Skeletal muscle satellite cell (primary cell): Measurements from ENCODE around the gene CMC4.

Experiments used
- H3K27me3 ChIP-seq: 2 replicates; pipeline ENCODE4 v1.7.0; 2013; ENCODE audit warnings: low read length; ENCODE audit not compliant: control insufficient read depth, insufficient read depth
- H3K36me3 ChIP-seq: 2 replicates; pipeline ENCODE4 v1.7.0; 2013; ENCODE audit warnings: mild to moderate bottlenecking, control low read depth, low read length; ENCODE audit not compliant: insufficient read depth
- H3K4me1 ChIP-seq: 2 replicates; pipeline ENCODE4 v1.7.0; 2013; ENCODE audit warnings: low read length; ENCODE audit not compliant: control insufficient read depth, insufficient read depth
- H3K4me2 ChIP-seq: 2 replicates; pipeline ENCODE4 v1.7.0; 2013; ENCODE audit warnings: mild to moderate bottlenecking, low read length
- H3K4me3 ChIP-seq: 2 replicates; pipeline ENCODE4 v1.7.0; 2013; ENCODE audit warnings: low read length
- H3K9ac ChIP-seq: 2 replicates; pipeline ENCODE4 v1.7.0; 2013; ENCODE audit warnings: mild to moderate bottlenecking, low read depth, low read length, moderate library complexity
- H3K9me3 ChIP-seq: replicated peaks from 2 replicates; pipeline ENCODE4 v1.7.0; 2013; ENCODE audit warnings: mild to moderate bottlenecking, control low read depth, low read length

Gene CMC4

GRCh38 chrX:155052738-155053498 lies 18.0 kb downstream of the CMC4 start:
- Histone ChIP-seq H3K36me3 (peaks cover 3% of the 10 kb centered on the region), H3K27me3 (no peaks in the 10 kb centered on the region), H3K4me3 (no peak overlapping the region), H3K4me1 (no peaks in the 10 kb centered on the region), H3K9me3 (no peaks in the 10 kb centered on the region), H3K4me2 (no peak overlapping the region), H3K9ac (no peak overlapping the region)

GRCh38 chrX:155048977-155049619 lies 21.8 kb downstream of the CMC4 start:
- Histone ChIP-seq H3K27me3 (no peaks in the 10 kb centered on the region), H3K9me3 (no peaks in the 10 kb centered on the region), H3K9ac (no peak overlapping the region), H3K4me3 (no peak overlapping the region), H3K4me2 (no peak overlapping the region), H3K4me1 (no peaks in the 10 kb centered on the region), H3K36me3 (peaks cover 3% of the 10 kb centered on the region)

GRCh38 chrX:155046811-155047528 lies 24.0 kb downstream of the CMC4 start:
- no peaks in the 10 kb centered on the region for H3K4me1 ChIP-seq
- H3K36me3 ChIP-seq, result peaks cover 3% of the 10 kb centered on the region
- no peaks in the 10 kb centered on the region for H3K27me3 ChIP-seq
- no peak overlapping the region for H3K4me3 ChIP-seq
- H3K9me3 ChIP-seq, result no peaks in the 10 kb centered on the region
- no peak overlapping the region for H3K9ac ChIP-seq
- H3K4me2 ChIP-seq, result no peak overlapping the region

- no peak overlapping the region for H3K4me2 ChIP-seq
- H3K27me3 ChIP-seq, result no peaks in the 10 kb centered on the region
- no peaks in the 10 kb centered on the region for H3K4me1 ChIP-seq
- no peaks in the 10 kb centered on the region for H3K9me3 ChIP-seq
- H3K9ac ChIP-seq, result no peak overlapping the region
- H3K36me3 ChIP-seq, result peaks cover 3% of the 10 kb centered on the region
- H3K4me3 ChIP-seq, result no peak overlapping the region
Measured at GRCh38 chrX:155046129-155046810, 24.7 kb downstream of the CMC4 start.

GRCh38 chrX:155035688-155036087 lies 35.2 kb downstream of the CMC4 start:
- no peaks in the 10 kb centered on the region for H3K27me3 ChIP-seq
- no peaks in the 10 kb centered on the region for H3K36me3 ChIP-seq
- peaks cover 4% of the 10 kb centered on the region for H3K9me3 ChIP-seq
- H3K4me3 ChIP-seq, result no peak overlapping the region
- H3K9ac ChIP-seq, result no peak overlapping the region
- H3K4me2 ChIP-seq, result no peak overlapping the region
- H3K4me1 ChIP-seq, result no peaks in the 10 kb centered on the region

DNA sequence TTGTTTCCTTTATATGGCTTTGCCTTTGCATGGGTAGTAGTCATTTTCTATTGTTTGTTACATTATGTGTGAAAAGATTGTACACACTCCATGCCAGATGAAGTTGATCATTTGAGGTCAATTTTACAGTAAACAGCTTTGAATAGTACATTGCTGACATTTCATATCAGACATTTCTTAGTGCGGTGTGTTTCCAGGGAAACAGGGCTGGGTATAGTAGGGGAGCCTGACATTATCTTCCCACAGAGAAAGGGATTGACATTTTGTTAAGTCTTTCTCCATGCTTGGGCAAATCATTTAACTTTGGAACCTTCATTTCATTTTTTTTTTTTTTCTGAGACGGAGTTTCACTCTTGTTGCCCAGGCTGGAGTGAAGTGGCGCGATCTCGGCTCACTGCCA lies 39.3 kb downstream of the CMC4 start:
- Histone ChIP-seq H3K4me2 (no peak overlapping the region), H3K4me3 (no peak overlapping the region), H3K4me1 (peaks cover 8% of the 10 kb centered on the region), H3K36me3 (no peaks in the 10 kb centered on the region), H3K9me3 (peaks cover 4% of the 10 kb centered on the region), H3K9ac (no peak overlapping the region), H3K27me3 (no peaks in the 10 kb centered on the region)

- Histone ChIP-seq H3K4me3 (no peak overlapping the region), H3K9me3 (no peaks in the 10 kb centered on the region), H3K9ac (no peak overlapping the region), H3K27me3 (no peaks in the 10 kb centered on the region), H3K36me3 (no peaks in the 10 kb centered on the region), H3K4me1 (peaks cover 8% of the 10 kb centered on the region), H3K4me2 (no peak overlapping the region)
Measured at GRCh38 chrX:155028877-155029291, 42.1 kb downstream of the CMC4 start.

DNA sequence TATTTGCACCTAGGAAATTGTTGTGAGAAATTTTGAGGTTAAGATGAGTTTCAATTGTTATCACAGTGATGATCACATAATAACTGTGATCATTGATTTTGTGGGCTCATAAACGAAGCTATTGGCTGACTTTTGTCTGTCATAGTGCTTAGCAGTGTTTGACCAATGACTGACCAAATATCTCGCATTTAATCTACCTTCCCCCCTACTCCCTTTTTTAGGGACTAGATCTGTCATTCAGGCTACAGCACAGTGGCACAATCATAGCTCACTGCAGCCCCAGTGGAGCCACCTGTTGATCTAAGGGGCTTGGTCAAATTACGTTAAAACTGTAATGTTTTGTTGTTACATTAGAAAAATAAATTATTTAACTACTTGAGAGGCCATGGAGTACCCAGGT lies 42.8 kb downstream of the CMC4 start:
- H3K9ac ChIP-seq, result peak overlapping the region; percentile 86
- peak overlapping the region; percentile 73 for H3K4me3 ChIP-seq
- no peaks in the 10 kb centered on the region for H3K36me3 ChIP-seq
- no peaks in the 10 kb centered on the region for H3K27me3 ChIP-seq
- peaks cover 8% of the 10 kb centered on the region for H3K4me1 ChIP-seq
- peak overlapping the region; percentile 73 for H3K4me2 ChIP-seq
- H3K9me3 ChIP-seq, result no peaks in the 10 kb centered on the region

DNA sequence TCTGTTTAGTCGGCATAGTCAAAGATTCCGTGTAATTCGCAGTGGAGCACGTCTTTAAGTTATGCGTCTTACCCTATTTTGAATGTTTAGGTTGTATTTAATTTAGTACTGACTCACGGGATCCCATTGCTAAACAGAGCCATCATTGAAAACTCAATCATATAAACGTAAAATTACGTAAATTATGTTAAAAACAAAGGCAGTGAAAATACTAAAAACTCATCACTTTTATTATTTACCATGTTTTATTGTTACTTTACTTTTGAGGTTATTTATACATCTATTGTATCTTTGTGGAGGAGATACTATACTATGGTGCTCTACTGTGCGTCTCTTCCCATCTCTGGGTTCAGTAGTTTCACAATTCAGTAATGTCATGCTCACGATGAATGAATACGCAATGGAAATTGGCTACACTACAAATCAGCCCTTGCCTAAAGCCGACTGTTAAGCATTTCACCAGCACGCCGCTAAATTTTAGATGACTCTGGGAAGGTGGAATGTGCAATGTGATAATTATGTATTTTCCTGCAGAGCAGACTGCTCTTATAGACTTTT lies 43.3 kb downstream of the CMC4 start:
- peak overlapping the region; percentile 86 for H3K9ac ChIP-seq
- H3K4me3 ChIP-seq, result peak overlapping the region; percentile 73
- H3K36me3 ChIP-seq, result no peaks in the 10 kb centered on the region
- H3K4me1 ChIP-seq, result peaks cover 8% of the 10 kb centered on the region
- H3K27me3 ChIP-seq, result no peaks in the 10 kb centered on the region
- peak overlapping the region; percentile 73 for H3K4me2 ChIP-seq
- H3K9me3 ChIP-seq, result no peaks in the 10 kb centered on the region

GRCh38 chrX:155026727-155027508 lies 44.0 kb downstream of the CMC4 start, which contains the start of gene FUNDC2:
TSS of gene FUNDC2 (plus strand) at chrX:155026844. CDS start at chrX:155026939, 95 bp downstream.
- Histone ChIP-seq H3K36me3 (no peaks in the 10 kb centered on the region), H3K4me2 (peak within 1 kb of the TSS; percentile 73), H3K4me1 (peaks cover 8% of the 10 kb centered on the region), H3K9me3 (no peaks in the 10 kb centered on the region), H3K9ac (peak within 1 kb of the TSS; percentile 86), H3K4me3 (peak within 1 kb of the TSS; percentile 73), H3K27me3 (no peaks in the 10 kb centered on the region)
